ENCODE results near the gene RAB30.
"Not testable (repeated sequence)": the region's sequence is repeated elsewhere in the genome, so short reads cannot be mapped to it uniquely, and the experiment has no call there.

RAB30 gene

GRCh38 chr11:82975882-82976281 lies 95.8 kb downstream of the RAB30 start:
- TF ChIP-seq, protein P1, sequence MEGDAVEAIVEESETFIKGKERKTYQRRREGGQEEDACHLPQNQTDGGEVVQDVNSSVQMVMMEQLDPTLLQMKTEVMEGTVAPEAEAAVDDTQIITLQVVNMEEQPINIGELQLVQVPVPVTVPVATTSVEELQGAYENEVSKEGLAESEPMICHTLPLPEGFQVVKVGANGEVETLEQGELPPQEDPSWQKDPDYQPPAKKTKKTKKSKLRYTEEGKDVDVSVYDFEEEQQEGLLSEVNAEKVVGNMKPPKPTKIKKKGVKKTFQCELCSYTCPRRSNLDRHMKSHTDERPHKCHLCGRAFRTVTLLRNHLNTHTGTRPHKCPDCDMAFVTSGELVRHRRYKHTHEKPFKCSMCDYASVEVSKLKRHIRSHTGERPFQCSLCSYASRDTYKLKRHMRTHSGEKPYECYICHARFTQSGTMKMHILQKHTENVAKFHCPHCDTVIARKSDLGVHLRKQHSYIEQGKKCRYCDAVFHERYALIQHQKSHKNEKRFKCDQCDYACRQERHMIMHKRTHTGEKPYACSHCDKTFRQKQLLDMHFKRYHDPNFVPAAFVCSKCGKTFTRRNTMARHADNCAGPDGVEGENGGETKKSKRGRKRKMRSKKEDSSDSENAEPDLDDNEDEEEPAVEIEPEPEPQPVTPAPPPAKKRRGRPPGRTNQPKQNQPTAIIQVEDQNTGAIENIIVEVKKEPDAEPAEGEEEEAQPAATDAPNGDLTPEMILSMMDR (IDR thresholded peaks at IDR 0.05; ENCODE audit: low read depth, low read length, missing control alignments) = no peak
- Histone ChIP-seq H3K4me3 (ENCODE audit: low read depth, low read length) (no peak overlapping the region), H3K27me3 (replicated peaks) (no peaks in the 10 kb centered on the region), H3K36me3 (replicated peaks) (no peaks in the 10 kb centered on the region), H3K27ac (no peak overlapping the region)
- no peak for DNase-seq
- in situ Hi-C loops (cut with HindIII; ENCODE audit: low pct_ligation_motif_present, low sequenced_read_pairs) = no loop called here

DNA sequence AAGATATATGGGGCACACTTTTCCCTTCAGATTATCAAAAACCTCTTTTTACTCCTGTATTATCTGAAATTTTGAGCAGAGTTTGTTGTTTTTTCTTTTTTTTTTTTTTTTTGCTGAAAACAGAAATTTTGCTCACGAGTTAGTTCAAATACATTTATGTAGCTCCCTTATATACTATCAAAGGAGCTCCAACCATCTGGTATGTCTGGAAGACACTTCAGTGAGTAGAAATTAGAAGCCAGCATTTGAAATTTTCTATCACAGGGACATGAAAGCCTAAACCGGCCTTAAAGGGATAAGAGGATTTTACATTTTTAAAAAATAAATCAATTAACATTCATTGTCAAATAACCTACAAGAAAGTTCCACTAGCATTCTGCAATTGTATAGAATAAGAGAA lies 96.8 kb downstream of the RAB30 start:
- H3K36me3 ChIP-seq (replicated peaks) = no peaks in the 10 kb centered on the region
- in situ Hi-C loops (cut with HindIII; ENCODE audit: low pct_ligation_motif_present, low sequenced_read_pairs) = no loop called here
- no peak overlapping the region for H3K27ac ChIP-seq
- no peaks in the 10 kb centered on the region for H3K27me3 ChIP-seq (replicated peaks)
- DNase-seq = no peak
- no peak overlapping the region for H3K4me3 ChIP-seq (ENCODE audit: low read depth, low read length)
- TF ChIP-seq, protein P1 (IDR thresholded peaks at IDR 0.05; ENCODE audit: low read depth, low read length, missing control alignments) = no peak

DNA sequence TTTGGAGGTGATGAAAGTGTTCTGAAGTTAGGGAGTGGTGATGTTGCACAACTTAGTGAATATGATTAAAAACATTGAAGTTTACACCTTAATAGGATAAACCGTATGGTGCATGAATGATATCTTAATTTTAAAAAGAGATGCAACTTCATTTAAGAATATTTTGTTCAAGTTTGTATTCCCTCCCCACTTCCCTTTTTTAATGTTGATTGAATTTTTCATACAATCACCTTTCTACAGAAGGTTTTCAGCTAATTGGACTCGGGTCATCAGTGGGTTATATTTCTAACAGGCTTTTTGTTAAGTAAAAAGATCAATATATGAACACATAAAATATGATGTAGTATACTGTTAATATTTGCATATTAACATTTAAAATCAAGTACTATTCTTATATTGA lies 97.6 kb downstream of the RAB30 start:
- in situ Hi-C loops (cut with HindIII; ENCODE audit: low pct_ligation_motif_present, low sequenced_read_pairs) = no loop called here
- DNase-seq = no peak
- no peak overlapping the region for H3K27ac ChIP-seq
- no peaks in the 10 kb centered on the region for H3K27me3 ChIP-seq (replicated peaks)
- no peak overlapping the region for H3K4me3 ChIP-seq (ENCODE audit: low read depth, low read length)
- TF ChIP-seq, protein P1 (IDR thresholded peaks at IDR 0.05; ENCODE audit: low read depth, low read length, missing control alignments) = no peak
- H3K36me3 ChIP-seq (replicated peaks) = no peaks in the 10 kb centered on the region

DNA sequence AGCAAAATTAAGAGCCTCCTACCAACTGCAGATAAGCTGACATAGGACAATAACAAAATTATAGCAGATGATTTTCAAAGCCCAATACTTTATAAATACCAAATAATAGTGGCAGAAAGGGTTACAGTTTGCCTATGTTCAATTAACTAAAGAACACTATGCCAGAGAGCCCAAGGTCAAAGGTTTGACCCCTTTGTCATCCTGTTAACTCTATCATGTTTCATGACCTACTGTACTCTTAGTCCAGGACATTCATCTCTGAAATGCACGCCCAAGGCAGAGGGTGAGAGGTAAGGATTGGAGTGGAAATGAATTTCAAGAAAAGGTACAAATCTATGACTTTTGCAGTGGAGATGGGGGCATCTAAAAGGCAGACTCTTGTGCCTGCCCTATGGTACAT lies 99.6 kb downstream of the RAB30 start:
- TF ChIP-seq, protein P1 (IDR thresholded peaks at IDR 0.05; ENCODE audit: low read depth, low read length, missing control alignments) = no peak
- no peaks in the 10 kb centered on the region for H3K27me3 ChIP-seq (replicated peaks)
- H3K4me3 ChIP-seq (ENCODE audit: low read depth, low read length) = no peak overlapping the region
- no peaks in the 10 kb centered on the region for H3K36me3 ChIP-seq (replicated peaks)
- H3K27ac ChIP-seq = no peak overlapping the region
- in situ Hi-C loops (cut with HindIII; ENCODE audit: low pct_ligation_motif_present, low sequenced_read_pairs) = no loop called here
- DNase-seq = no peak

- H3K36me3 ChIP-seq (replicated peaks); DNase-seq; H3K4me3 ChIP-seq (ENCODE audit: low read depth, low read length); in situ Hi-C loops (cut with HindIII; ENCODE audit: low pct_ligation_motif_present, low sequenced_read_pairs); H3K27ac ChIP-seq; H3K27me3 ChIP-seq (replicated peaks): not testable (repeated sequence)
Measured at GRCh38 chr11:82971519-82971946, 100.2 kb downstream of the RAB30 start.

DNA sequence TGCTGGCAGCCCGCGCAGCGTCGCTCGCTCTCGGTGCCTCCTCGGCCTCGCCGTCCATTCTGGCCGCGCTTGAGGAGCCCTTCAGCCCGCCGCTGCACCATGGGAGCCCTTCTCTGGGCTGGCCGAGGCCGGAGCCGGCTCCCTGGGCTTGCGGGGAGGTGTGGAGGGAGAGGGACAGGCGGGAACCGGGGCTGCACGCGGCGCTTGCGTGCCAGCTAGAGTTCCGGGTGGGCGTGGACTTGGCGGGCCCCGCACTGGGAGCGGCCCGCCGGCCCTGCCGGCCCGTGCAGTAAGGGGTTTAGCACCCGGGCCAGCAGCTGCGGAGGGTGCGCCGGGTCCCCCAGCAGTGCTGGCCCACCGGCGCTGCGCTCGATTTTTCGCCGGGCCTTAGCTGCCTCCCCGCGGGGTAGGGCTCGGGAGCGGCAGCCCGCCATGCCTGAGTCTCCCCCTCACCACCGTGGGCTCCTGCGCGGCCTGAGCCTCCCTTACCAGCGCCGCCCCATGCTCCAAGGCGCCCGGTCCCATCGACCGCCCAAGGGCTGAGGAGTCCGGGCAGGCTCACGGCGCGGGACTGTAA lies 101.1 kb downstream of the RAB30 start:
- DNase-seq; H3K27ac ChIP-seq; in situ Hi-C loops (cut with HindIII; ENCODE audit: low pct_ligation_motif_present, low sequenced_read_pairs); H3K4me3 ChIP-seq (ENCODE audit: low read depth, low read length); H3K36me3 ChIP-seq (replicated peaks); H3K27me3 ChIP-seq (replicated peaks): not testable (repeated sequence)

GRCh38 chr11:82969811-82970210 lies 101.9 kb downstream of the RAB30 start:
- in situ Hi-C loops (cut with HindIII; ENCODE audit: low pct_ligation_motif_present, low sequenced_read_pairs) = no loop called here
- no peak for DNase-seq
- H3K4me3 ChIP-seq (ENCODE audit: low read depth, low read length) = no peak overlapping the region
- no peaks in the 10 kb centered on the region for H3K27me3 ChIP-seq (replicated peaks)
- no peak overlapping the region for H3K27ac ChIP-seq
- no peaks in the 10 kb centered on the region for H3K36me3 ChIP-seq (replicated peaks)
- TF ChIP-seq, protein P1 (IDR thresholded peaks at IDR 0.05; ENCODE audit: low read depth, low read length, missing control alignments) = no peak
